Measurements from ENCODE around the gene GP1BB. TPM values are rescaled to one million over a fixed set of nuclear protein-coding genes. Genes with fewer than 3 reads are reported as not detected.
"Not testable (repeated sequence)": the region's sequence is repeated elsewhere in the genome, so short reads cannot be mapped to it uniquely, and the experiment has no call there.

Gene GP1BB
- 22.1 and 30.2 TPM in 2 replicates for total RNA-seq (2014; rRNA removed)
- polyA plus RNA-seq (2012): 6.9 TPM

- no peak for DNase-seq (ENCODE audit: low read depth)
Observed at GRCh38 chr22:19723232-19723982, at the start of gene GP1BB. TSS of gene GP1BB (plus strand) at chr22:19723539. CDS start at chr22:19723570, 31 bp downstream.

- DNase-seq (ENCODE audit: low read depth): no peak
Observed at GRCh38 chr22:19673660-19674059, 49.7 kb upstream of the GP1BB start.

- DNase-seq (ENCODE audit: low read depth): peak; percentile 89
Observed at GRCh38 chr22:19674129-19674928, 49.0 kb upstream of the GP1BB start.

- no peak for DNase-seq (ENCODE audit: low read depth)
Observed at GRCh38 chr22:19674929-19675253, 48.4 kb upstream of the GP1BB start.

- DNase-seq (ENCODE audit: low read depth): no peak
Observed at GRCh38 chr22:19675428-19675827, 47.9 kb upstream of the GP1BB start.

- DNase-seq (ENCODE audit: low read depth): not testable (repeated sequence)
Observed at GRCh38 chr22:19676437-19676836, 46.9 kb upstream of the GP1BB start.

GRCh38 chr22:19678949-19679521 is 44.3 kb upstream of the GP1BB start:
- no peak for DNase-seq (ENCODE audit: low read depth)

GRCh38 chr22:19679522-19680101 is 43.7 kb upstream of the GP1BB start:
- DNase-seq (ENCODE audit: low read depth): no peak

GRCh38 chr22:19680287-19680881 is 43.0 kb upstream of the GP1BB start:
- DNase-seq (ENCODE audit: low read depth): no peak

- DNase-seq (ENCODE audit: low read depth): no peak
Observed at GRCh38 chr22:19680911-19681862, 42.2 kb upstream of the GP1BB start.

GRCh38 chr22:19681863-19682245 is 41.5 kb upstream of the GP1BB start:
- no peak for DNase-seq (ENCODE audit: low read depth)

GRCh38 chr22:19686946-19687345 is 36.4 kb upstream of the GP1BB start:
- DNase-seq (ENCODE audit: low read depth): no peak

- no peak for DNase-seq (ENCODE audit: low read depth)
Observed at GRCh38 chr22:19687561-19688300, 35.6 kb upstream of the GP1BB start.

- DNase-seq (ENCODE audit: low read depth): no peak
Observed at GRCh38 chr22:19688301-19689290, 34.7 kb upstream of the GP1BB start.

- DNase-seq (ENCODE audit: low read depth): no peak
Observed at GRCh38 chr22:19689408-19689807, 33.9 kb upstream of the GP1BB start.

- no peak for DNase-seq (ENCODE audit: low read depth)
Observed at GRCh38 chr22:19691007-19691720, 32.2 kb upstream of the GP1BB start.

GRCh38 chr22:19691721-19692341 is 31.5 kb upstream of the GP1BB start:
- DNase-seq (ENCODE audit: low read depth): peak; percentile 52

GRCh38 chr22:19693581-19693980 is 29.8 kb upstream of the GP1BB start:
- no peak for DNase-seq (ENCODE audit: low read depth)

Measured in LHCN-M2 (cell line).